Bone marrow (tissue), 2 donors: Measurements from ENCODE around the gene PITPNC1.
"Not testable (repeated sequence)": the region's sequence is repeated elsewhere in the genome, so short reads cannot be mapped to it uniquely, and the experiment has no call there.

Experiments used
- DNase-seq, 2 donors: peaks; one replicate each; lab custom pipeline; 2025; lab: John Stamatoyannopoulos, UW

The PITPNC1 gene

DNA sequence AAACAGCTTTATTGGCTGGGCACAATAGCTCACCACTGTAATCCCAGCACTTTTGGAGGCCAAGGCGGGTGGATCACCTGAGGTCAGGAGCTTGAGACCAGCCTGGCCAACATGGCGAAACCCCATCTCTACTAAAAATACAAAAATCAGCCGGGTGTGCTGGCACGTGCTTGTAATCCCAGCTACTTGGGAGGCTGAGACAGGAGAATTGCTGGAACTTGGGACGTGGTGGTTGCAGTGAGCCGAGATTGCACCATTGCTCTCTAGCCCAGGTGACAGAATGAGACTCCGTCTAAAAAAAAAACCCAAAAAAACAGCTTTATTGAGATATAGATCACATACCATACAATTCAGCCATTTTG lies 274.1 kb downstream of the PITPNC1 start:
- DNase-seq, result not testable (repeated sequence)

GRCh38 chr17:67652433-67652832 lies 275.4 kb downstream of the PITPNC1 start:
- no peak for DNase-seq

- no peak for DNase-seq
These were observed 278.5 kb downstream of the PITPNC1 start for GRCh38 chr17:67655478-67656148.

DNA sequence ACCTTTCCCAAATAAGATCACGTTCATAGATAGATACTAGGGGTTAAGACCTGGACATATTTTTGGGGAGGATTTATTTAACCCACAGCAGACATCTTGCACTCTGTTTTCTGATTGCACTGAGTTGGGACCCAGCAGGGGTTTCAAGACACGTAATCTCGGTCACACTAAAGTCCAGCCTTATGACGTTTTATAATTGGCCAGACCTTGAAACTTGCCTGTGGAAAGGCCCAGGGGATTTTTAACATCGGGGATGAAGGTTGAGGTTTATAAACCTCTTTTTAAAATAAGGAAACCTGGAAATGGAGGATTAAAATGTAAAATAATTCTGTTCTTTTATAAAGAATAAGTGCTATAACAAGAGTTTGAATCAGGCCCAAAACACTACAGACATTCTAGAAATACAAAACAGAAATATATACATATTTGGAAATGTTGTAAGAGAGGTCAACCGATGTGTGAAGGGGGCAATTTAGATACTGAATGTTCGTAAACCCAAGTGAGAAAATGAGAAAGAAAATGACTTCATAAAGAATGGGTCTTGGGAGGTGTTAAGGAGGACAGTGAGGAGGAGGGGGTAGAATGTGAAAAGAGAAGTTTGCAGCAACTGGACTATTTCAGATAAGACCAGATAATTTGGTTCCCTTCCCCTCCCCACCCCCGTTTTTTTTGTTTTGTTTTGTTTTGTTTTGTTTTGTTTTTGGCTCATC lies 279.6 kb downstream of the PITPNC1 start:
- no peak for DNase-seq

- no peak for DNase-seq
These were observed 280.5 kb downstream of the PITPNC1 start for GRCh38 chr17:67657596-67657995.

- DNase-seq, result no peak
These were observed 281.2 kb downstream of the PITPNC1 start for GRCh38 chr17:67658265-67658664.

DNA sequence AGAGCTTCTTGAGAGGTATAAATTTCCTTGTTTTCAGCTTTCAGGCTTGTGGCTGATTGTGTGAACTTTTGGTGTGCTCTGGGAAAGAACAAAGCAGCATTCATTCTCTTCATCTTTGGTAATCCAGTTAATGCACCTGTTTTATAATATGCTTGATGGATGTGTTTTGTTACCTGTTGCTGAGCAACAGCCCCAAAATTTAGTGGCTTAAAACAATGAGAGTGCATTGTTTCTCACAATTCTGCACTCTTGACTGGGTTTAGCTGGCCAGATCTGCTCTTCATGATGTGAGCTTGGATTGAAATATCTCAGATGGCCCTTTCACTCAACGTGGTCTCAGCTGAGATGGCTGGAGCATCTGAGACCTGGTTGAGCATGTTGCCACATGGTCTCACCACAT lies 281.9 kb downstream of the PITPNC1 start:
- DNase-seq, result no peak

- DNase-seq, result no peak
These were observed 285.6 kb downstream of the PITPNC1 start for GRCh38 chr17:67662712-67663111.

DNA sequence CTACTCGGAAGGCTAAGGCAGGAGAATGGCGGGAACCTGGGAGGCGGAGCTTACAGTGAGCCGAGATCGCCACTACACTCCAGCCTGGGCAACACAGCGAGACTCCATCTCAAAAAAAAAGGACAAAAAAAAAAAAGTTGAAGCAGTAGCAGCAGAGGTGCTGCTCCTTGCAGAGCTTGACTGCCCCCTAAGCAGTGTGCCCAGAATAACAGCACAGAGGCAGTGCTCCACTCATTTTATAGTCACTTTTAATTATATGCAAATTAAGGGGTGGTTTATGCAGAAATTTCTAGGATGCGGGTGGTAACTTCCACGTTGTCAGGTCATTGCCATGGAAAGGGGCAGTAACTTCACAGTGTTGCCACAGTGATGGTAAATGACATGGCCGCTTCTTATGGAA lies 286.4 kb downstream of the PITPNC1 start:
- no peak for DNase-seq

DNA sequence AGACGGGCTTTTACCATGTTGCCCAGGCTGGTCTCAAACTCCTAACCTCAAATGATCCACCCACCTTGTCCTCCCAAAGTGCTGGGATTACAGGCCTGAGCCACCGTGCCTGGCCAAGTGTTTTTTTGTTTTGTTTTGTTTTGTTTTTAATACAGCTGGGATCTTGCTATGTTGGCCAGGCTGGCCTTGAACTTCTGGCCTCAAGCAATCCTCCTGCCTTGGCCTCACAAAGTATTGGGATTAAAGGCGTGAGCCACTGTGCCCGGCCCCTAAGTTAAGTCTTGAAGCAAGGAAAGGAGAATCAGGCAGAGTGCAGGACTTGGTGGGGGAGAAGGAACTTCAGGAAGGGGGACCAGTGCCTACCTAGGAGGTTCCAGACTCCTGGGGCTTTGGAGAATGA lies 288.9 kb downstream of the PITPNC1 start:
- no peak for DNase-seq

- no peak for DNase-seq
These were observed 289.6 kb downstream of the PITPNC1 start for GRCh38 chr17:67666710-67667109.

GRCh38 chr17:67671493-67671892 lies 294.4 kb downstream of the PITPNC1 start:
- no peak for DNase-seq

DNA sequence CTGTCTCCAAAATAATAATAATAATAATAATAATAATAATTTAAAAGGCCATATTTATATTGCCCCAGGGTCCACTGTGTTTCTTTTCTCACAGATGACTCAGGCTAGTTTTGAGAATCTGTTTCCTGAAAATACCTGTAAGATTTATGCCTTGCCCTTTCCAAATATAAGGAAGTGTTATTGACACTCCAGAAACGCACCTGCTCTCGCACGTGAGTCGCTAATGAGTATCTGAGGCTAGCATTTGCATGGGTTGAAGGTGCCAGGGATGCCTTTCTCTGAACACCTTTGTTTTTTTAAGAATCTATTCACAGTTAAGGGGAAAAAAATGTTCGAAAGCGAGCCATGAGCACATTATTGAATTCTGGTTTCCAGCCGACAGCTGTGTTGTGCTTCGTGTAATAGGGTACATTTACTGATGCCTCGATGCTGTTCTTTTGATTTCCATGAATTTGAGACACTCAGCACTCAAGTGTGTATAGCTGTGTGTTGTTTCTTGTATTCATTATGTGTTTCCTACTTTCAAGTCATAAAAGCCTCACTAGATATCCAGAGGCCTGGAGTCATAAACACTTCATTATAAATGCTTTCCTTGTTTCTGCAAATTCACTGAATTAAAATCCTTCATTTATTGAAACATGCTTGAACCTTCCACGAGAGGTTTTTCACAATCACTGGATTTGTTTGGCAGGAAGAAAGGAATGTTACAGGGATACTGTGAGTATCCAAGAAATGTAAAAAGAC lies 295.7 kb downstream of the PITPNC1 start:
- DNase-seq, result no peak

DNA sequence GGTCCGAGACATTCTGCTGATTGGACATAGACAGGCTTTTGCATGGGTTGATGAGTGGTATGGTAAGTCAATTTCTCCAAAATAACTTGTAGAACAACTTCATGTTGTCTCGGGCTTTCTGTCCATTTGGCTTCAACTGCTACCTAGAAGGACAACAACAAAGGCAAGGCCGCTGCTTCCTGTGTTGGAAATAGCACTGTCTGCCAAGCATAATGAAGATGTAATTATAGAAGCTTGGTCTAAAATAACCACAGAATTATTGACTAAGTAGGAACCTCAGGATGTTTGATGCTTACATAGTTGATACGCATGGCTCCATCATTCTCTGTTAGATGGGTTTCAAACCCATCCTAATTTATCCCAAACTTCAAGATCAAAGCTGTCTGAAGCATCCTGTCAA lies 298.4 kb downstream of the PITPNC1 start:
- no peak for DNase-seq

DNA sequence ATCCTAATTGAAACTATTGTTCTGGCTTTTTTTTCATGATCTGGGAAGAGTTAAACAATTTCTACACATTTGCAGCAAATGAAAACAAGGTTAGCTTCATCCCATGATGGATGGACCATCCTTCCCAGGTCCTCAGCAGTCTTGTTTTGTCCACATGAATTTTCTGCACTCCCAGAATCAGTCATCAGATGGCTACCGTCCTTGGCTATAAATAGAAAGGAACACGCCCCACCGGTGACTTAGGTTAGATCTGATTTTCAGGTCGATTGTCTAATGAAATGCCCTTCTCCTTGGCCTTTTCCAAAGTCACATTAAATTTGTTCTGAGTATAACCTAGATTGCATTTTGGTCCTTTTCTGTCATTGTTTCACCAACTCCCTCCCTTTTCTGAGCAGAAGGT lies 299.2 kb downstream of the PITPNC1 start:
- no peak for DNase-seq

DNA sequence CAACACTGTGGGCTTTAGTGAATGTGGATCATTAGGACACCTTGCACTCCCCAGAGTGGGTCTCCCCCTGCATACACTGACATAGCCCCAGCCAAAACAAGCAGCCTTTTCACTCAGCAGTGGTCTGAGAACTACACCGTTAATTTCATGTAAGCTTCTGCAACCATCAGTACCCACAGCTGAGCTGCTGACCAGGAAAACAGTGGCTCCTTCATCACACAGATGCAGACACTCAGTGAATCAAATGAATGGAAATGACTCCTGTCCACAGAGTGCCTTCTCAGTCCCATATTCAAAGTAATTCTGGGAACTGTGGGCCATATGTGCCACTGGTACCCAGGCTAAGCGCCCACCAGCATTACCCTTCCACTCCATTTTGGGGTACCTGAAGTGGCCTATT lies 301.3 kb downstream of the PITPNC1 start:
- no peak for DNase-seq

DNA sequence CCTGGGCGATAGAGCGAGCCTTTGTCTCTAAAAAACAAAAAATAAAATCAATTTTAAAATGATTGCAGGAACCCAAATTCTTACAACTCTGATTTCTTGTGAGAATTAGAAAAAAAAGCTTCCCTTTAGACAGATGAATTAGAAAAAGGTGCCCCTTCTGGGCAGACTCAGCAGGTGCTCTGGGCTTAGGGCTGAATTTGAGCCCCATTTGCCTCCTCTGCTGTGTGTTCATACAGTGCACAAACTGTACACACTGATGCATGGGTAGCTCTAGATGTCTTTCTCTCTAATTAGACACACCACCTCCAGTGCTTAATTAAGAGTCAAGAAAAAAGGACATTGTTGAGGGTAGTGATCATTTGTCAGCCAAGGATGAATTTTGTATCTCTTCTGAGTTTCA lies 302.1 kb downstream of the PITPNC1 start:
- DNase-seq, result no peak

- no peak for DNase-seq
These were observed 302.6 kb downstream of the PITPNC1 start for GRCh38 chr17:67679721-67680120.

- DNase-seq, result no peak
These were observed 303.6 kb downstream of the PITPNC1 start for GRCh38 chr17:67680445-67681224.

GRCh38 chr17:67682196-67682595 lies 305.1 kb downstream of the PITPNC1 start:
- DNase-seq, result no peak

- no peak for DNase-seq
These were observed 308.3 kb downstream of the PITPNC1 start for GRCh38 chr17:67685351-67685750.

DNA sequence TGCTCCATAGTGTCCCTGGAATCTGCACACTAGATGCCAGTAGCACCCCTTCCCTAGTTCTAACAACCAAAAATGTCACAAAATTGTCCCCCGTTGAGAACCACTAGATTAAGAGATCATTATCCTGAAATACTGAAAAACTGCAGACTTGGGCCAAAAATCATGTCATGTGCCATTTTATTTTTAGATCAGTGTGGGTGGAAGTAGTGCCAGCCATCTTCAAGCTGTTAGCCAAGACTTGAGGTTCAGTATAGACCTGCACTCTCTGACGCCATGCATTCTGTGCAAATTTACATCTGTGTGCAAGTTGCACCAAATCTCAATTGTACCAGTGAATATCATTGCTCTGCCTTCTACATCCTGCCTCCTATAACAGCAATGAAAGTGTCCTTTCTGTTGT lies 309.2 kb downstream of the PITPNC1 start:
- no peak for DNase-seq
